Erythroblast (primary cell): ENCODE results near the gene COL12A1.

Experiments used
- GATA1 ChIP-seq: IDR thresholded peaks from 2 replicates; pipeline ENCODE4 v1.6.1; 2011; ENCODE audit warnings: low read depth, mild to moderate bottlenecking, control low read depth, low read length, moderate library complexity
- POLR2A ChIP-seq: IDR thresholded peaks from 2 replicates; pipeline ENCODE4 v1.6.1; 2011; ENCODE audit warnings: mild to moderate bottlenecking, low read length

- TF ChIP-seq POLR2A: no peak
- no peak for TF ChIP-seq GATA1
These were observed 86.8 kb downstream of the COL12A1 start for GRCh38 chr6:75118925-75119515.
